Endothelial cell (in vitro differentiated cells): ENCODE results near the gene GMNC. TPM values are rescaled to one million over a fixed set of nuclear protein-coding genes. Genes with fewer than 3 reads are reported as not detected.

Source experiments
- DNase-seq: peaks from one replicate; pipeline ENCODE4 v3.0.0; 2021; ENCODE audit warnings: low spot score
- H3K27ac Mint-ChIP-seq: one replicate; pipeline ENCODE4 v1.8.0; 2021; ENCODE audit warnings: mixed read lengths, inconsistent platforms; ENCODE audit not compliant: unreplicated experiment
- H3K27me3 Mint-ChIP-seq: one replicate; pipeline ENCODE4 v1.8.0; 2021; ENCODE audit warnings: mild to moderate bottlenecking, moderate library complexity, mixed read lengths, inconsistent platforms; ENCODE audit not compliant: unreplicated experiment
- H3K36me3 Mint-ChIP-seq: one replicate; pipeline ENCODE4 v1.8.0; 2021; ENCODE audit warnings: mild to moderate bottlenecking, low read depth, mixed read lengths, inconsistent platforms; ENCODE audit not compliant: unreplicated experiment
- H3K4me1 Mint-ChIP-seq: one replicate; pipeline ENCODE4 v1.8.0; 2021; ENCODE audit warnings: mild to moderate bottlenecking, mixed read lengths, inconsistent platforms; ENCODE audit not compliant: unreplicated experiment
- H3K4me3 Mint-ChIP-seq: one replicate; pipeline ENCODE4 v1.8.0; 2021; ENCODE audit warnings: mild to moderate bottlenecking, mixed read lengths, inconsistent platforms; ENCODE audit not compliant: unreplicated experiment
- H3K9me3 Mint-ChIP-seq: one replicate; pipeline ENCODE4 v1.8.0; 2021; ENCODE audit warnings: mixed read lengths, inconsistent platforms; ENCODE audit not compliant: unreplicated experiment
- total RNA-seq: library from RNA; stranded (reverse); fragmentation: NEBNext Ultra II Directional; extraction: Animal tissue kit (Norgen Biotek cat#: 25700); gene quantifications from one replicate; pipeline ENCODE4 v1.2.1, GENCODE V29; 2021; ENCODE audit not compliant: unreplicated experiment
- TF ChIP-seq, protein P1 (sequence below): fragments of 200-600 bp; sonication (generic); IDR thresholded peaks from one replicate; pipeline ENCODE4 v1.5.0; 2021; ENCODE audit warnings: antibody characterized with exemption; ENCODE audit not compliant: unreplicated experiment

The GMNC gene
- total RNA-seq, 1 donor from 2014 or later = not detected

DNA sequence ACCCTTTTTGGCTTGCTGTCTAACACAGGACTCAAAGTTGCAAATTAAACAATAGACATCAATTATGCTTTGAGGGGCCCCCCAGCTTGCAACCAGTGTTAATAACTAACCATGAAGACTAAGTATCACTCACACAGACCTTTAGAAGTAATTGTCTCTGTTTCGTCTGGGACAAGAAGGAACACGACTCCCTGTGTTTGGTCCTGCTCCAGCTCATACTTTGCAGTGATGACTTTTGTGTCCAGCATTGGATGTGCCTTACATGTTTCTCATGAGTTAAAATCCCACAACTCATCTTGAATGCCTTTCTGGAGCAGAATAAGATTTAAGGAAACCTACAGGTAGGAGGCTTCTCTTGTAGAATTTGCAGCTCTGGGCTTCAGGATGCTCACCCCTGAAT is 53.1 kb downstream of the GMNC start:
- H3K4me3 Mint-ChIP-seq = no peak overlapping the region
- no peaks in the 10 kb centered on the region for H3K4me1 Mint-ChIP-seq
- peaks cover 1% of the 10 kb centered on the region for H3K27me3 Mint-ChIP-seq
- H3K9me3 Mint-ChIP-seq = no peaks in the 10 kb centered on the region
- no peak overlapping the region for H3K27ac Mint-ChIP-seq
- DNase-seq = no peak
- TF ChIP-seq, protein P1, sequence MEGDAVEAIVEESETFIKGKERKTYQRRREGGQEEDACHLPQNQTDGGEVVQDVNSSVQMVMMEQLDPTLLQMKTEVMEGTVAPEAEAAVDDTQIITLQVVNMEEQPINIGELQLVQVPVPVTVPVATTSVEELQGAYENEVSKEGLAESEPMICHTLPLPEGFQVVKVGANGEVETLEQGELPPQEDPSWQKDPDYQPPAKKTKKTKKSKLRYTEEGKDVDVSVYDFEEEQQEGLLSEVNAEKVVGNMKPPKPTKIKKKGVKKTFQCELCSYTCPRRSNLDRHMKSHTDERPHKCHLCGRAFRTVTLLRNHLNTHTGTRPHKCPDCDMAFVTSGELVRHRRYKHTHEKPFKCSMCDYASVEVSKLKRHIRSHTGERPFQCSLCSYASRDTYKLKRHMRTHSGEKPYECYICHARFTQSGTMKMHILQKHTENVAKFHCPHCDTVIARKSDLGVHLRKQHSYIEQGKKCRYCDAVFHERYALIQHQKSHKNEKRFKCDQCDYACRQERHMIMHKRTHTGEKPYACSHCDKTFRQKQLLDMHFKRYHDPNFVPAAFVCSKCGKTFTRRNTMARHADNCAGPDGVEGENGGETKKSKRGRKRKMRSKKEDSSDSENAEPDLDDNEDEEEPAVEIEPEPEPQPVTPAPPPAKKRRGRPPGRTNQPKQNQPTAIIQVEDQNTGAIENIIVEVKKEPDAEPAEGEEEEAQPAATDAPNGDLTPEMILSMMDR = no peak
- no peaks in the 10 kb centered on the region for H3K36me3 Mint-ChIP-seq

DNA sequence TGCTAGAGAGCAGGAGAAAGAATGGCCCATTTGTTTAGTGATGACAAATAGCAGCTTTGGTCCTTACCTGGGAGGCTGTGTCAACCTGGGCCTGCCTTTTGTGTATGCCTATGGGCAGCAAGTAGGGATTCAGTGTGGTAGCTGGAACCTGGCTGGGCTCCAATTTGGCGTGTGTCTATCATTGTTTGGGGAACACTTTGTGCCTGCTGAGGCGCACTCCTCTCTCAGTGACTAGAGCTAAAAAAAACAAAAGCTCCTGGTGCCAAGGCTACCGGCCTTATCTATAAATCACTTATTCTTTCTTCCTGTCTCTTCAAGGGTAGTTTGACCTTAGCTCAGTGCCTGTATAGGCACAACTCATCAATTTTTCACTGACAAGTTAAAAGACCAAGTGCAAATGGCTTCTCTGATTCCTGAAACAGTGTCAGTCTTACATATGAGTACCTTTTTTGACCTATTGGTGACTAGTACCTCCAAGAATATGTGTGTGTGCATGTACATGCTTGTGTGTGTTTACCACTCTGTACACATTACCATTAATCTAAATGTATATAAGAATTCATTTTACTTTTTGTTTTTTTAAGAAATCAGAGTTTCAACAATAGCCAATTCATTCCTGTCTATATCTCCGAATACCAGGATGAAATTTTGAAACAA is 54.6 kb downstream of the GMNC start:
- TF ChIP-seq, protein P1 = no peak
- Mint-ChIP-seq H3K27me3 (peaks cover 1% of the 10 kb centered on the region), H3K9me3 (no peaks in the 10 kb centered on the region), H3K27ac (no peak overlapping the region), H3K4me3 (no peak overlapping the region), H3K36me3 (no peaks in the 10 kb centered on the region), H3K4me1 (no peaks in the 10 kb centered on the region)
- DNase-seq = no peak
